Measurements from ENCODE around the gene SCYGR8.

The SCYGR8 gene

DNA sequence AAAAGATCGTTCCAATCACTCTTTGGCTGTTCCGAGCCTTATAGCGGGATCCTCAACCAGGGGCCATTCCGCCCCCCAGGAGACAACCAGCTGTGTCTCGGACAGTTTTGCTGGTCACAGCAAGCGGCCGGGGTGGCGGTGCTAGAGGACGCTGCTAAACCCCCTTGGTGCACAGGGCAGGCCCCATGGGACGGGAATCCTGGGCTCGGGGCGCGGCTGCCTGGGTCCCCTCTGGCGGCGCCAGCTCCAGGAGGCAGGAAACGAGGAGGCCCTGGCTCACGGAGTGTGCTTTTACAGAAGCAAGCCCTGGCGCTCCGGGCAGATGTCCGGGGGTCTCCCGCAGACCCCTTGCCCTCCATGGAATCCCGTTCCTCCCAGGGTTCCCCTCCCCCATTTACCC lies 22.1 kb downstream of the SCYGR8 start:
- no peaks in the 10 kb centered on the region for H3K27me3 ChIP-seq (ENCODE audit: control insufficient read depth, insufficient read depth, low read length)

DNA sequence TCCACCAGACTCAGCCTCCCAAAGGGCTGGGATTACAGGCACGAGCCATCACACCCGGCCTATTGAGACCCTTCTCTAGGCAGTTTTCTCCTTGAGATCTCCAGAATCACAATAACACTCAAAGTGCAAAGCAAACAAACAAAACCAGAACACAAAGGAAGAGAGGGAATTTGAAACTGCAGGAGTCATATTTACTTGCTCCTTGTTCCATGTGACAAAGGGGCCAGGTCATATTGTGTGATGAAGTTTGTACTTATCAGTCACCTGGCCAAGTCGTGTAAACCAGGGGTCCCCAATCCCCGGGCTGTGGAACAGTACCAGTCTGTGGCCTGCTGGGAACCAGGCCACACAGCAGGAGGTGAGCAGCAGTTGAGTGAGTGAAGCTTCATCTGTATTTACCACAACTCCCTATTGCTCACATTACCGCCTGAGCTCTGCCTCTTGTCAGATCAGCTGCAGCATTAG lies 26.5 kb downstream of the SCYGR8 start:
- Histone ChIP-seq H3K27me3 (ENCODE audit: control insufficient read depth, insufficient read depth, low read length) (no peaks in the 10 kb centered on the region), H3K9ac (ENCODE audit: low read length) (no peak overlapping the region)

More for the DNA sequence above, 22.1 kb downstream of the SCYGR8 start:
- Histone ChIP-seq H3K4me3 (ENCODE audit: low read length) (no peak overlapping the region), H3K9me3 (ENCODE audit: control insufficient read depth, low read length) (no peaks in the 10 kb centered on the region), H3K36me3 (ENCODE audit: control insufficient read depth, insufficient read depth, low read length) (no peaks in the 10 kb centered on the region), H3K9ac (ENCODE audit: low read length) (no peak overlapping the region), H3K4me1 (ENCODE audit: control insufficient read depth, insufficient read depth, low read length) (no peaks in the 10 kb centered on the region)

DNA sequence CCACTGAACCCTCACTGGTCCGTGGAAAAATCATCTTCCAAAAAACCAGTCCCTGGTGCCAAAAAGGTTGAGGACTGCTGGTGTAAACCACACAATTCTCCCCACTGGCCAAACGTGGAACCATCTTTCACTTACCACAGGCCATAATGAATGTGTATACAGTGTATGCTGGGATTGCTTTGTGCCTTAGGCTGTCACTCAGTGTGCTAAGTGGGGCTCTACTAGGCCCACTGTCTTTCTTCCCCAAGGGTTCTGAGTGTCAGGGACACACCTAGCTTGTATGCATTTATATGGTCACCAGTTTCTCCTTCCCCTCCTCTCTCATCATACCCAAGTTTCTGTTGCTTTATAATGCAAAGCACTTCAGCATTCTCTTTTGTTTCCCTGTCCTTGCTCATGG lies 27.2 kb downstream of the SCYGR8 start:
- Histone ChIP-seq H3K36me3 (ENCODE audit: control insufficient read depth, insufficient read depth, low read length) (no peaks in the 10 kb centered on the region), H3K27me3 (ENCODE audit: control insufficient read depth, insufficient read depth, low read length) (no peaks in the 10 kb centered on the region), H3K4me1 (ENCODE audit: control insufficient read depth, insufficient read depth, low read length) (peaks cover 7% of the 10 kb centered on the region), H3K4me3 (ENCODE audit: low read length) (no peak overlapping the region), H3K9me3 (ENCODE audit: control insufficient read depth, low read length) (no peaks in the 10 kb centered on the region), H3K9ac (ENCODE audit: low read length) (no peak overlapping the region)

More for the DNA sequence above, 26.5 kb downstream of the SCYGR8 start:
- Histone ChIP-seq H3K36me3 (ENCODE audit: control insufficient read depth, insufficient read depth, low read length) (no peaks in the 10 kb centered on the region), H3K4me1 (ENCODE audit: control insufficient read depth, insufficient read depth, low read length) (peaks cover 7% of the 10 kb centered on the region), H3K4me3 (ENCODE audit: low read length) (no peak overlapping the region), H3K9me3 (ENCODE audit: control insufficient read depth, low read length) (no peaks in the 10 kb centered on the region)

DNA sequence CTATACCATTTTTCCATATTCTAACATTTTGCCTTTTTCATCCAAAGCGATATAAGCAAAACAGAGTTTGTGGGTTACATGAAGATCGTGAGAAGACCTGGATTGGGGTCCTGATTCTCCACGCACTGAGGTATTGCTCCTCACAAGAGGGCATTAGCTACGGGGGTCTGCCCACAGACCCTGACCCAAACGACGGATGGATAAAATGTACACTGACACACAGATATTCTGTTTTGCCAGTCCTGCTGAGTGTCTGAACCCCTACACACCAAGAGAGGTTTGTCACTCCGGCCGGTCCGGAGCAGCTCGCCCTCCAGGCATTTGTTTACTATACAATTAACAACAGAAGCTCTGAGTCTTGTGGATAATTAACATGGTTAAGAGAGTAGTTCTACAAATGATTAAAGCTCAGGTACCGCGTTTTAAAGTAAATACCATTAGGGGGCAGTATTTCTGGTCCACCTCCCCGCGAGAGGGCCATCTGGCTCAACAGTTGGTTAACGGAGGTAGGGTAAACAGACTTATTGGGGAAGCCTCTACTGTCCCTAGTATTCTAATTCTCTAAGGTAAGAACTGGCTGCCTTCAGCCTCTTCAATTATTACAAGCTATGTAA lies 28.4 kb downstream of the SCYGR8 start:
- Histone ChIP-seq H3K9ac (ENCODE audit: low read length) (no peak overlapping the region), H3K4me1 (ENCODE audit: control insufficient read depth, insufficient read depth, low read length) (peaks cover 7% of the 10 kb centered on the region), H3K9me3 (ENCODE audit: control insufficient read depth, low read length) (no peaks in the 10 kb centered on the region), H3K4me3 (ENCODE audit: low read length) (no peak overlapping the region), H3K36me3 (ENCODE audit: control insufficient read depth, insufficient read depth, low read length) (no peaks in the 10 kb centered on the region), H3K27me3 (ENCODE audit: control insufficient read depth, insufficient read depth, low read length) (no peaks in the 10 kb centered on the region)

DNA sequence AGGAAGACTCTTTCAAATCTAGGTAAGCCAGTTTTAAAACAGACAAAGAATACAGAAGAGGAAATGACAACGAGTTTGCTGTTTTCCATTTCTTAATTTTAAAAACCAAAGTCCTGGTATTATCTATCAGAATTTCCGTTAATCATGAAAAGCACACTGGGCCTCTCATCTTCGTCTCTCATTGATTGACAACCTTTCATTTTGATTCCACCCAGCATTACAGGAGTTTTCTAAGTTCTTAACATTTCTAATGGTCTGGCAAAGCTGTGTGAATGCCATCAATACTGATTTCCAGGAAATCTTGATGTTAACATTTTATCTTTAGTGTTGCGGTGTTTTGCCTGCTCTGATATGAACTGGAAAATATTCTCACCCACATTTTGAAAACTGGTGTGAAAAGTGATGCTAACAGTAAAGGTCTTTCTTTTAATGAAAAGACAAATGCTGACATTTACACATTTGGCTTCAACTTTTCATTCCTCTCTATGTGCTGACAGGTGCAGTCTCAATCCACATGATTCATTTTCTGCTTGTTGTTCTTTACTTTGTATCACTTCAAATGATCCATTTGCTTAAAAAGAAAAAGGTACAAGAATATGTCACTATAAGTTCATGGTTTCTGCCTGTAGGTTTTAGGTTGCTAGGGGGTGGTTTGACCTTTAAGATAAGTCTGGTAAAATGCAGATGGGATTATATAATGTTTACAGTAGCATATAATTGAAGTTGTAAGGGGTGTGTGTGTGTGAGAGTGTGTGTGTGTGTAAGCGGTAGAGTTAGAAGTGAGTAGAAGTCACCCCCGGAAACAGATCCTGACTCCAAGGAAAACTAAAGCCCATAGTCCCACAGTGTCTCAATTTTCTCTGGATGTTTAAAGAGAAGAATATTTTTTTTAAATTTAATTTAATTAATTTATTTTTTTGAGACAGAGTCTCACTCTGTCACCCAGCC lies 29.5 kb downstream of the SCYGR8 start:
- Histone ChIP-seq H3K9me3 (ENCODE audit: control insufficient read depth, low read length) (no peaks in the 10 kb centered on the region), H3K27me3 (ENCODE audit: control insufficient read depth, insufficient read depth, low read length) (no peaks in the 10 kb centered on the region), H3K9ac (ENCODE audit: low read length) (no peak overlapping the region), H3K36me3 (ENCODE audit: control insufficient read depth, insufficient read depth, low read length) (no peaks in the 10 kb centered on the region), H3K4me3 (ENCODE audit: low read length) (no peak overlapping the region), H3K4me1 (ENCODE audit: control insufficient read depth, insufficient read depth, low read length) (peaks cover 7% of the 10 kb centered on the region)

DNA sequence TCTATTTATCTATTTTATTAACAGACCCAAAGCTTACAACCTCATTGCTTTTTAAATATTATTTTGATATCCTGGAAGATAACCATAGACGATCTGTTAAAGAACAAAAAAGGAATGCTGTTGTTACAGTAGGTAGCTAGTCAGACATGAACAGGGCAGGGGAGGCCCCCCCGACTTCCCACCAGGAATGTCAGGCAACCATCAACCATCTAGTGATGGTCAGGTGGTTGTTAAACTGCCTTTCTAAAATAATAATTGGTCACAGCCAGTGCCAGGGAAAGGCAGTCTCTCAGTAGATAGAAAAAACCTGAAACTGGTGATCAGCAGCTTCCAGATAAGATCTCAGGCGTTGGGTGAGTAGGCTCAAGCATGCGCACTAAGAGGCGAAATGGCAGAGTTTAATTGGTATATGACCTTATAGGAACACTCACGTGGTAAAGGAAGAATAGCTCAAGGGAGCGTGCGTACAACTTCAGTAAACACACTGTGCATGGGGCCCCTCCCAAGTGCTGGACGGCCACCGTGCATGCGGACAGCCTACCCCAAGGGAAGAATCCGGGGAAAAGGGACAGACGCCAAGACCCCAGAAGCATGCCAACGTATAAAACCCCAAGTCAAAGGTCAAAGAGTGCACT lies 35.4 kb downstream of the SCYGR8 start:
- H3K4me3 ChIP-seq (ENCODE audit: low read length): no peak overlapping the region
- H3K9me3 ChIP-seq (ENCODE audit: control insufficient read depth, low read length): no peaks in the 10 kb centered on the region
- H3K36me3 ChIP-seq (ENCODE audit: control insufficient read depth, insufficient read depth, low read length): no peaks in the 10 kb centered on the region
- no peak overlapping the region for H3K9ac ChIP-seq (ENCODE audit: low read length)
- H3K4me1 ChIP-seq (ENCODE audit: control insufficient read depth, insufficient read depth, low read length): peaks cover 19% of the 10 kb centered on the region
- H3K27me3 ChIP-seq (ENCODE audit: control insufficient read depth, insufficient read depth, low read length): no peaks in the 10 kb centered on the region

DNA sequence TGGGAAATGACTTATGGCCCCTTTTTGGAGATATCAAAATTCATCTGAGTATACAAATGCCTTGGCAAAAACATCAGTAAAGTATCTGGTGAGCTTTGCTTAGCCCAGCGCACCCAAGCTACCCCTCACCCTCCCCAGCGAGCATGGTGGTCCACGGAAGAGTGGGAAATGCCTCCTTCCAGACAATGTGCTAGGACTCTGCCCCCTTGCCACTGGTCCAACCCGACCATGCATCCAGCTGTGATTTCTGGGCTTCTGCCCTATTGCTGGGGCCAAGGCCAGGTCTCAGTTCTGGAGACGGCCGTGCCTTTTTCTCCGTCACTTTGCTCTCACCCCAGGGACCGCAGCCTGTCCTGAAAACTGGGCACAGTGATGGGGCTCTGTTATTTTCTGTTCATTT lies 36.1 kb downstream of the SCYGR8 start:
- Histone ChIP-seq H3K27me3 (ENCODE audit: control insufficient read depth, insufficient read depth, low read length) (no peaks in the 10 kb centered on the region), H3K9ac (ENCODE audit: low read length) (no peak overlapping the region), H3K4me3 (ENCODE audit: low read length) (no peak overlapping the region), H3K4me1 (ENCODE audit: control insufficient read depth, insufficient read depth, low read length) (peaks cover 20% of the 10 kb centered on the region), H3K36me3 (ENCODE audit: control insufficient read depth, insufficient read depth, low read length) (no peaks in the 10 kb centered on the region), H3K9me3 (ENCODE audit: control insufficient read depth, low read length) (no peaks in the 10 kb centered on the region)

DNA sequence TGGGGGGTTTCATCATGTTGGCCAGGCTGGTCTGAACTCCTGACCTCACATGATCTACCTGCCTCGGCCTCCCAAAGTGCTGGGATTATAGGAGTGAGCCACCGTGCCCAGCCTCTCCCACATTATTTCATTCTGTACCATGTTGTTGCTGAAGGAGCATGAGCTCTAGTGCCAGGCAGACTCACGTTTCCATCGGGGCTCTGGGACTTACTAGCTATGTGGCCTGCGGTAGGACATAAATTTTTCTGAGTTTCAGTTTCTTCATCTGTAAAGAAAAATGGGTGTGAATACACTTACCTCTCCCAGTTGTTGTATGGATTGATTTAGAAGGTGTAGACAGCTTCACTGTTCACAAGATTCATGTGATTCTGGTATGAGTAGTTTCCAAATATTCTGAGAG lies 37.1 kb downstream of the SCYGR8 start:
- Histone ChIP-seq H3K4me3 (ENCODE audit: low read length) (no peak overlapping the region), H3K9ac (ENCODE audit: low read length) (no peak overlapping the region), H3K4me1 (ENCODE audit: control insufficient read depth, insufficient read depth, low read length) (peaks cover 20% of the 10 kb centered on the region)

DNA sequence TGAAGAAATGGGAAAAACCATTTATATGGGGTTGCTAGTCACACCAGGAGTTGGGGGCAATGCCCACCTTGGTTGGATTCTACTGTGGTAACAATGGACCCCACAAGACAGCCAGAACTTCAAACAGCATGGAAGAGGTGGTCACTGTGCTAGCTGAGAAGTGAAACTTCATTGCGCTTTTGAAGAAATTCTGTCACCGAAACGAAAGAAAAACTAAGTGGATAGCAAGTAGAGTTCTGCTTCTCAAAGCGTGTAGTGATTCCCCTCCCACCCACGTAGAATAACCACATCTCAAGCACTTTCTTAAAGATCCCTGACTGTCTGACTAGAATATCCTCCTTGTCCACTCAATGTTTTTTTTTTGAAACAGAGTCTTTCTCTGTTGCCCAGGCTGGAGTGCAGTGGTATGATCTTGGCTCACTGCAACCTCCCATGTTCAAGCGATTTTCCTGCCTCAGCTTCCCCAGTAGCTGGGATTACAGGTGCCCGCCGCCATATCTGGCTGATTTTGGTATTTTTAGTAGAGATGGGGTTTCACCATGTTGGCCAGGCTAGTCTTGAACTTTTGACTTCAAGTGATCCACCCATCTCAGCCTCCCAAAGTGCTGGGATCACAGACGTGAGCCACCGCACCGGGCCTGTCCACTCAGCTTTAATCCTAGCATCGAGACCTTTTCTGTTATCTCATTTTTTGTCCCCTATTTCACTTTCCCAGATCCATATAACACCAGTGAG lies 37.9 kb downstream of the SCYGR8 start:
- Histone ChIP-seq H3K4me1 (ENCODE audit: control insufficient read depth, insufficient read depth, low read length) (peaks cover 20% of the 10 kb centered on the region), H3K9ac (ENCODE audit: low read length) (no peak overlapping the region), H3K27me3 (ENCODE audit: control insufficient read depth, insufficient read depth, low read length) (no peaks in the 10 kb centered on the region), H3K9me3 (ENCODE audit: control insufficient read depth, low read length) (no peaks in the 10 kb centered on the region), H3K4me3 (ENCODE audit: low read length) (no peak overlapping the region), H3K36me3 (ENCODE audit: control insufficient read depth, insufficient read depth, low read length) (no peaks in the 10 kb centered on the region)

More for the DNA sequence above, 37.1 kb downstream of the SCYGR8 start:
- Histone ChIP-seq H3K27me3 (ENCODE audit: control insufficient read depth, insufficient read depth, low read length) (no peaks in the 10 kb centered on the region), H3K9me3 (ENCODE audit: control insufficient read depth, low read length) (no peaks in the 10 kb centered on the region), H3K36me3 (ENCODE audit: control insufficient read depth, insufficient read depth, low read length) (no peaks in the 10 kb centered on the region)

DNA sequence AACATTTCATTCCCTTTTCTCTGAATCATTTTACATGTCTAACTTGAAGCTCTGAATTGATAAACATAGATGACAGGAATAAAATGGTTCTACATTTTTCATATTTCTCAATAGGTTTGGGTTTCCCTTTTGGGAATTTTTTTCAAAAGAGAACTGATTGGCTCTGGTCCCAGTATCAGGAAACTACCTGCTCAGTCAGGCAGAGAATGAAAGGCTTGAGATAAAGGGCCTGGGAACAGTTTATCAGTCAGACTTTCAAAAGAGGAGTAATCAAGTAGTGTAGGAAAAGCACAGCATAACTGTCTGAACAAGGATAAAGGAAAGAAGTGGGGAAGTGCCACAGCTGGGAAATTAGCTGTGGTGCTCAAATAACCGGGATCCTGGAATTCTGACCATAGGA lies 39.6 kb downstream of the SCYGR8 start:
- no peaks in the 10 kb centered on the region for H3K27me3 ChIP-seq (ENCODE audit: control insufficient read depth, insufficient read depth, low read length)
- peaks cover 20% of the 10 kb centered on the region for H3K4me1 ChIP-seq (ENCODE audit: control insufficient read depth, insufficient read depth, low read length)
- no peak overlapping the region for H3K9ac ChIP-seq (ENCODE audit: low read length)
- H3K4me3 ChIP-seq (ENCODE audit: low read length): no peak overlapping the region
- H3K9me3 ChIP-seq (ENCODE audit: control insufficient read depth, low read length): no peaks in the 10 kb centered on the region
- no peaks in the 10 kb centered on the region for H3K36me3 ChIP-seq (ENCODE audit: control insufficient read depth, insufficient read depth, low read length)

DNA sequence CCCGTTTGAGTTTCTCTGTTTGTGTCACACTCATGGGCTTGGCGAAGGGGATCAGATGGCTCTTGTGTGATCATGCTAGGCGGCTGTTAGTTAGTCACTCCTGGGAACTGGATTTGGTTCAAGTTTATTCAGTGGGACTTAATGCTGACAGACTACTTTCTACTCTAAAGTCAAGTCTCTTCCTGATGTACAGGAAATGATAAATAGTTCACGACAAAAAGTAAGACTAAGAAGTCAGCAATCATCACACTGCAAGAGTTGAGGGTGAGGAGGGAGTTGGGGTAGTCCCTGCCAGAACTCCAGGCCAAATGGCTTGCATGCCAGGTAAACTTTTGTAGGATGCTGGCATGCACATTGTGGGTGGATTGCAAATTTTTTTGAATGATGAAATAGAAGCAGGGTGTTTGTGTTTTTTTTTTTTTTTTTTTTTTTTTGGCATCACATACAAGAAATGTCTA lies 42.9 kb downstream of the SCYGR8 start:
- Histone ChIP-seq H3K9ac (ENCODE audit: low read length) (no peak overlapping the region), H3K9me3 (ENCODE audit: control insufficient read depth, low read length) (no peaks in the 10 kb centered on the region), H3K27me3 (ENCODE audit: control insufficient read depth, insufficient read depth, low read length) (no peaks in the 10 kb centered on the region), H3K4me3 (ENCODE audit: low read length) (no peak overlapping the region), H3K4me1 (ENCODE audit: control insufficient read depth, insufficient read depth, low read length) (peaks cover 8% of the 10 kb centered on the region), H3K36me3 (ENCODE audit: control insufficient read depth, insufficient read depth, low read length) (no peaks in the 10 kb centered on the region)

All from mucosa of stomach (tissue), 1 donor.